K562 (cell line): ENCODE data around the gene WDR45B. TPM values are rescaled to one million over a fixed set of nuclear protein-coding genes. Genes with fewer than 3 reads are reported as not detected.

Source experiments
- ATAC-seq: fragments of 200-7000 bp; cut with Tn5 transposase; 3 replicates; pipeline ENCODE4 v1.9.1; 2020; ENCODE audit warnings: moderate library complexity
- BruUV-seq: library from RNA; stranded (reverse); fragments of 400-500 nt; replicated peaks from 2 replicates; lab custom pipeline; 2021; lab: Mats Ljungman, UMichigan
- CTCF ChIA-PET: fragments of 300-600 bp; formaldehyde crosslinking; extraction: SDS; loops from one replicate; lab custom pipeline; 2021; ENCODE audit warnings: low intra/inter-chr PET ratio; lab: Yijun Ruan, JAX
- POLR2A ChIA-PET: fragments of 300-600, 350-650 bp; sonication (Branson Sonifier 250); formaldehyde crosslinking; extraction: SDS; loops from one replicate; lab custom pipeline; 2021; ENCODE audit warnings: antibody characterized with exemption, inconsistent platforms; lab: Yijun Ruan, JAX
- DNase-seq, 4 experiments: peaks; one replicate each; pipeline versions ENCODE4 v3.0.0 to v3.0.0-alpha.2; 2011 to 2018; ENCODE audit warnings: low spot score in 3 of 4, mixed read lengths in 3 of 4; ENCODE audit errors: extremely low read depth in 1 of 4
- FAIRE-seq: peaks from 2 replicates; lab custom pipeline; 2011; peaks lifted over from hg19 to GRCh38; lab: Jason Lieb, UNC
- H2AFZ ChIP-seq: 2 replicates; pipeline ENCODE4 v1.6.0; 2011; ENCODE audit warnings: low read depth, low read length, control low read depth, inconsistent platforms
- H3K27ac ChIP-seq: fragments of 200-600 bp; 3 replicates; pipeline ENCODE4 v1.8.0; 2011; ENCODE audit warnings: low read depth, mild to moderate bottlenecking, control low read depth, inconsistent platforms, low read length, moderate library complexity, mixed read lengths; ENCODE audit errors: extremely low read depth
- H3K27me3 ChIP-seq, 2 experiments: fragments of 300-600 bp in 1 of 2; 2 replicates in 1 of 2; 3 replicates in 1 of 2; pipeline versions ENCODE4 v1.6.0 to v1.8.0; 2011; ENCODE audit warnings: inconsistent platforms in 2 of 2, low read length in 2 of 2, mild to moderate bottlenecking in 1 of 2, mixed read lengths in 1 of 2, moderate library complexity in 1 of 2; ENCODE audit not compliant: control insufficient read depth in 2 of 2, insufficient read depth in 2 of 2
- H3K36me3 ChIP-seq: fragments of 300-600 bp; 3 replicates; pipeline ENCODE4 v1.8.0; 2011; ENCODE audit warnings: mild to moderate bottlenecking, low read length, inconsistent platforms; ENCODE audit not compliant: control insufficient read depth, insufficient read depth
- H3K4me1 ChIP-seq, 2 experiments: fragments of 200-600 bp in 1 of 2; replicated peaks in 1 of 2; 2 replicates in 1 of 2; 3 replicates in 1 of 2; pipeline versions ENCODE4 v1.5.1 to v1.8.0; 2011; ENCODE audit warnings: inconsistent platforms in 2 of 2, low read length in 2 of 2, mild to moderate bottlenecking in 1 of 2, mixed read lengths in 1 of 2, moderate library complexity in 1 of 2; ENCODE audit not compliant: control insufficient read depth in 2 of 2, insufficient read depth in 2 of 2
- H3K4me2 ChIP-seq: 2 replicates; pipeline ENCODE4 v1.6.1; 2011; ENCODE audit warnings: low read length, control low read depth, inconsistent platforms, mixed read lengths; ENCODE audit not compliant: insufficient read depth
- H3K4me3 ChIP-seq: fragments of 200-600 bp; sonication (generic), shearing (Covaris generic); 2 replicates; pipeline ENCODE4 v1.5.1; 2016; ENCODE audit warnings: control low read depth, inconsistent platforms
- H3K79me2 ChIP-seq: fragments of 200-600 bp; 3 replicates; pipeline ENCODE4 v1.8.0; 2011; ENCODE audit warnings: low read length, inconsistent platforms; ENCODE audit not compliant: control insufficient read depth, insufficient read depth
- H3K9ac ChIP-seq, 2 experiments: 2 replicates each; pipeline versions ENCODE4 v1.6.0 to v1.6.1; 2011; ENCODE audit warnings: low read depth in 2 of 2, low read length in 2 of 2, control low read depth in 1 of 2, inconsistent platforms in 1 of 2, mild to moderate bottlenecking in 1 of 2, mixed read lengths in 1 of 2; ENCODE audit not compliant: insufficient read depth in 1 of 2
- H3K9me1 ChIP-seq: one replicate; pipeline ENCODE4 v1.6.0; 2011; ENCODE audit warnings: inconsistent platforms, mild to moderate bottlenecking, low read length, moderate library complexity; ENCODE audit not compliant: control insufficient read depth, insufficient read depth
- H3K9me3 ChIP-seq: replicated peaks from 2 replicates; pipeline ENCODE4 v1.5.1; 2011; ENCODE audit warnings: low read depth, low read length, inconsistent platforms; ENCODE audit not compliant: control insufficient read depth, insufficient read depth
- H4K20me1 ChIP-seq: replicated peaks from 2 replicates; pipeline ENCODE4 v1.6.1; 2011; ENCODE audit warnings: low read length, inconsistent platforms, mixed read lengths; ENCODE audit not compliant: control insufficient read depth, insufficient read depth
- HDAC6 ChIP-seq: IDR thresholded peaks from 2 replicates; pipeline ENCODE4 v1.6.1; 2012; ENCODE audit warnings: low read depth, mild to moderate bottlenecking, control low read depth, inconsistent platforms, low read length, moderate library complexity
- POLR2G ChIP-seq: fragments of 200-400 bp; formaldehyde crosslinking; IDR thresholded peaks from 2 replicates; pipeline ENCODE4 v1.6.1; 2017; ENCODE audit warnings: low read depth, mild to moderate bottlenecking, antibody characterized with exemption, low read length, moderate library complexity
- RBM22 ChIP-seq: fragments of 200-400 bp; formaldehyde crosslinking; IDR thresholded peaks from 2 replicates; pipeline ENCODE4 v1.6.1; 2018; ENCODE audit warnings: low read length, low read depth; ENCODE audit not compliant: poor library complexity, severe bottlenecking
- ZBTB8A ChIP-seq: fragments of 450-650 bp; IDR thresholded peaks from 2 replicates; pipeline ENCODE4 v1.6.1; 2018; ENCODE audit warnings: mild to moderate bottlenecking, moderate library complexity; ENCODE audit not compliant: partially characterized antibody
- WGBS: fragments of 100-300 bp; shearing (Covaris generic); methylation state at CpG from one replicate; pipeline ENCODE4 v1.1.6; 2016; ENCODE audit warnings: low coverage, mixed read lengths; ENCODE audit not compliant: insufficient coverage; ENCODE audit errors: missing lambda C conversion rate; 5-methylcytosine and 5-hydroxymethylcytosine counted together
- in situ Hi-C: fragments of 300-500 bp; cut with MboI; formaldehyde crosslinking; loops from 4 replicates; pipeline ENCODE4 v1.15.0; 2018; ENCODE audit warnings: inconsistent platforms, mixed read lengths
- intact Hi-C: fragments of 100-400 bp; cut with micrococcal nuclease; formaldehyde crosslinking; loops from 2 replicates; pipeline ENCODE4 v1.14.2; 2022
- polyA plus RNA-seq, 8 experiments: library from polyadenylated mRNA; depleted of rRNA in 4 of 8; stranded (reverse) in 5 of 8; unstranded in 3 of 8; fragments of >200 nt; fragmentation: Nextera tagmentation in 2 of 8; fragmentation: Illumina TruSeq in 1 of 8; extraction: Ambion mirVana in 2 of 8; extraction: Trizol in 1 of 8; gene quantifications; 2 replicates each; pipeline versions ENCODE4 v1.2.1 to v1.2.3, GENCODE V29; 2011 to 2014; ENCODE audit warnings: inconsistent platforms in 1 of 8, missing spikeins in 1 of 8
- total RNA-seq, 7 experiments: library from RNA; depleted of rRNA in 6 of 7; stranded (reverse); fragments of >200 nt in 6 of 7; fragmentation: Illumina TruSeq in 2 of 7; extraction: Trizol in 2 of 7; gene quantifications; 2 replicates each; pipeline versions ENCODE4 v1.2.1 to v1.2.3, GENCODE V29; 2011 to 2021; ENCODE audit warnings: low replicate concordance in 1 of 7

WDR45B gene
- total and polyA plus RNA-seq, 9 of the 15 experiments (the other 6 are each of a cell fraction or from before 2014, with no cell fraction given): 0.72 to 74.4 (median 35.9) TPM

DNA sequence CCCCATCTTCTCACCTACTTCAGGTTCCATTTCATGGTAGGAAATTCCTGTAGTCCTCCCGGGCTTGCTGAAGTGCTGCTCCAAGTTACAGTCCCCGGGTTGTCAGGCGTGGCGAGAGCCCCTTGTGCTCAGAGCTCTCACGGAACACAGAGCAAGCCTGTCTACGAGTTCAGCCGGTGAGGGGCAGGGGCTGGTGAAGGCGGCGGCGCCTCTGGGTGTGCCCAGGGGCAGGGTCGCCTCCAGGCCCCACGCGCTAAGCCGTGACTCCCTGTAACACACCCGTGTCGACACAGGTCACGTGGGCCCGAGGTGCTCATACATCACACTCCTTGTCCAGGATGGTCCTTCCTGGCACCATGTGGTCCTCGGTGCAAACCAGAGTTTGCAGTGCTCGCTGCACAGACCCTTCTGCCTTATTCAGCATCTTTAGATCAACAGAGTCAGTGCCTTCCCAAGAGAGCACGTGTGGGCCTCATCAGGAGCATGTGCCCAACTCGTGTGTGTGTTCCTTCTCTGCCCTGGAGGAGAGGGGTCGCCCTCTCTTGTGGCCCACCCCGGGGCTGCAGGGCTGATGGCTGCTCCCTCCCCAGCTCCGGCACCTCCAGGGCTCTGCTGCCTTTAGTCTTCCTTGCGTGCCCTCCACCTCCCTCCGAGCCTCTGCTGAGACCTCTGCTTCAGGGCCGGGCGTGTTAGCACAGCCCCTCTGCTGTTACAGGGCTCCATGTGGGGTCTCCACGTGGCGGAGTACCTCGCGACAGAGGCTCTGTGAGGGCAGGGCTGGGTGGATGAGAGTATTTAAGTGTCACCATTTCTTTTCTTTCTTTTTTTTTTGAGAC is 51.2 kb downstream of the WDR45B start:
- peaks cover 91% of the 10 kb centered on the region; the same call in 2 of the 3 replicates for H3K36me3 ChIP-seq
- no peak overlapping the region for H2AFZ ChIP-seq
- TF ChIP-seq POLR2G (peak; percentile 49; the same call in 1 of the 2 replicates), ZBTB8A (no peak)
- TF ChIP-seq, all 486 proteins: peak for 1
- BruUV-seq: no TSS peak
- WGBS: 97% methylated on average over 30 of the region's 33 CpGs
- peaks cover 26% of the 10 kb centered on the region for H3K79me2 ChIP-seq
- FAIRE-seq (no peak), DNase-seq (no peak), ATAC-seq (no peak)
- intact Hi-C loops (no loop called here), in situ Hi-C loops (no loop called here)
- no peak overlapping the region for H3K4me2 ChIP-seq
- peaks cover 0 to 32% of the 10 kb centered on the region in 2 experiments; a peak in 2 of 5 replicates for H3K4me1 ChIP-seq
- ChIA-PET POLR2A (no interaction called here), CTCF (no interaction called here)
- H3K27me3 ChIP-seq: no peaks in the 10 kb centered on the region
- no peak overlapping the region for H3K27ac ChIP-seq
- peaks cover 4% of the 10 kb centered on the region for H3K9me1 ChIP-seq
- H3K9ac ChIP-seq: no peak overlapping the region
- H3K9me3 ChIP-seq: no peaks in the 10 kb centered on the region
- no peaks in the 10 kb centered on the region for H4K20me1 ChIP-seq
- H3K4me3 ChIP-seq: no peak overlapping the region

GRCh38 chr17:82596296-82596695 is 51.9 kb downstream of the WDR45B start:
- Histone ChIP-seq H3K27ac (no peak overlapping the region), H4K20me1 (no peaks in the 10 kb centered on the region), H3K27me3 (no peaks in the 10 kb centered on the region), H3K36me3 (peaks cover 90% of the 10 kb centered on the region; the same call in 2 of the 3 replicates), H3K9ac (no peak overlapping the region), H3K4me3 (no peak overlapping the region), H3K4me1 (peaks cover 0 to 38% of the 10 kb centered on the region in 2 experiments; a peak in 2 of 5 replicates), H2AFZ (no peak overlapping the region), H3K9me1 (peaks cover 4% of the 10 kb centered on the region), H3K79me2 (peaks cover 26% of the 10 kb centered on the region), H3K4me2 (no peak overlapping the region), H3K9me3 (no peaks in the 10 kb centered on the region)
- no peak for TF ChIP-seq HDAC6
- peak; percentile 18 for TF ChIP-seq RBM22
- no TSS peak for BruUV-seq
- no peak for DNase-seq
- no peak for ATAC-seq
- intact Hi-C loops: no loop called here
- POLR2A ChIA-PET: interaction anchor here (0.6 kb wide), 1 partner anchor 38 kb away, joined by 3 read pairs; no protein-coding TSS in a partner anchor
- 89% methylated on average over 16 of the region's 16 CpGs for WGBS
- CTCF ChIA-PET: no interaction called here
- in situ Hi-C loops: no loop called here
- FAIRE-seq: no peak
